AG20443 (cell line): Measurements from ENCODE around the gene EDC3.
"Not testable (repeated sequence)": the region's sequence is repeated elsewhere in the genome, so short reads cannot be mapped to it uniquely, and the experiment has no call there.

ENCODE experiments used
- DNase-seq: peaks from one replicate; pipeline ENCODE4 v3.0.0; 2012; ENCODE audit warnings: low spot score, mixed read lengths

EDC3 gene

GRCh38 chr15:74695597-74696397, at the start of gene EDC3:
EDC3 (minus strand) TSS chr15:74696024; CDS start chr15:74675124, 20,900 bp downstream.
- peak; percentile 97 for DNase-seq

- DNase-seq: no peak
Measured at GRCh38 chr15:74742422-74742821, 46.6 kb upstream of the EDC3 start.

- DNase-seq: not testable (repeated sequence)
Measured at GRCh38 chr15:74738239-74738638, 42.4 kb upstream of the EDC3 start.

- DNase-seq: no peak
Measured at GRCh38 chr15:74735305-74735704, 39.5 kb upstream of the EDC3 start.

GRCh38 chr15:74733269-74733668, 37.4 kb upstream of the EDC3 start:
- DNase-seq: no peak

GRCh38 chr15:74732846-74733245, 37.0 kb upstream of the EDC3 start:
- DNase-seq: no peak

- DNase-seq: no peak
Measured at GRCh38 chr15:74730619-74731316, 34.9 kb upstream of the EDC3 start.

GRCh38 chr15:74729372-74729771, 33.5 kb upstream of the EDC3 start:
- not testable (repeated sequence) for DNase-seq

- DNase-seq: not testable (repeated sequence)
Measured at GRCh38 chr15:74728699-74729098, 32.9 kb upstream of the EDC3 start.

- DNase-seq: no peak
Measured at GRCh38 chr15:74727727-74728126, 31.9 kb upstream of the EDC3 start.

- no peak for DNase-seq
Measured at GRCh38 chr15:74726774-74727164, 30.9 kb upstream of the EDC3 start.

GRCh38 chr15:74725845-74726773, 30.3 kb upstream of the EDC3 start:
- peak; percentile 63 for DNase-seq

- DNase-seq: no peak
Measured at GRCh38 chr15:74725225-74725774, 29.5 kb upstream of the EDC3 start, which contains the start of gene CYP1A1. CYP1A1 (minus strand) TSS chr15:74725528; CDS start chr15:74723097, 2,431 bp downstream.

- no peak for DNase-seq
Measured at GRCh38 chr15:74724570-74725224, 28.9 kb upstream of the EDC3 start.

- peak; percentile 60 for DNase-seq
Measured at GRCh38 chr15:74723754-74724334, 28.0 kb upstream of the EDC3 start.

GRCh38 chr15:74723187-74723586, 27.4 kb upstream of the EDC3 start:
- no peak for DNase-seq

GRCh38 chr15:74722591-74722990, 26.8 kb upstream of the EDC3 start:
- no peak for DNase-seq

- DNase-seq: no peak
Measured at GRCh38 chr15:74716651-74717050, 20.8 kb upstream of the EDC3 start.

- DNase-seq: no peak
Measured at GRCh38 chr15:74712311-74712710, 16.5 kb upstream of the EDC3 start.

GRCh38 chr15:74710319-74711094, 14.7 kb upstream of the EDC3 start:
- DNase-seq: no peak
